AG09319 (cell line): Measurements from ENCODE around the gene GAS2L2.

Source experiments
- DNase-seq: peaks from one replicate; pipeline ENCODE4 v3.0.0-alpha.2; 2010; ENCODE audit warnings: low read depth; ENCODE audit errors: extremely low read depth
- CTCF ChIP-seq: IDR thresholded peaks from 2 replicates; pipeline ENCODE4 v1.5.1; 2011; ENCODE audit warnings: low read depth, mild to moderate bottlenecking, inconsistent platforms, low read length, moderate library complexity

The GAS2L2 gene

GRCh38 chr17:35752945-35753764, at the start of gene GAS2L2:
Gene GAS2L2, minus strand, starts transcription at chr17:35753239. Its CDS starts 389 bp downstream, at chr17:35752850.
- TF ChIP-seq CTCF = no peak
- no peak for DNase-seq

GRCh38 chr17:35801583-35802224, 48.7 kb upstream of the GAS2L2 start:
- DNase-seq = no peak
- no peak for TF ChIP-seq CTCF

- no peak for TF ChIP-seq CTCF
- no peak for DNase-seq
Observed at GRCh38 chr17:35799942-35800341, 46.9 kb upstream of the GAS2L2 start.

- no peak for TF ChIP-seq CTCF
- no peak for DNase-seq
Observed at GRCh38 chr17:35797918-35798317, 44.9 kb upstream of the GAS2L2 start.

- no peak for DNase-seq
- TF ChIP-seq CTCF = no peak
Observed at GRCh38 chr17:35797370-35797769, 44.3 kb upstream of the GAS2L2 start.

GRCh38 chr17:35796942-35797341, 43.9 kb upstream of the GAS2L2 start:
- no peak for DNase-seq
- TF ChIP-seq CTCF = no peak

GRCh38 chr17:35795871-35796265, 42.8 kb upstream of the GAS2L2 start:
- DNase-seq = no peak
- TF ChIP-seq CTCF = no peak
